ENCODE results near the gene ITCH.
"Not testable (repeated sequence)": the region's sequence is repeated elsewhere in the genome, so short reads cannot be mapped to it uniquely, and the experiment has no call there.

The ITCH gene

GRCh38 chr20:34343458-34344211, 19.4 kb upstream of the ITCH start:
- no peak for DNase-seq (ENCODE audit: low spot score)

- no peak for DNase-seq (ENCODE audit: low spot score)
Observed at GRCh38 chr20:34344238-34344637, 18.8 kb upstream of the ITCH start.

DNA sequence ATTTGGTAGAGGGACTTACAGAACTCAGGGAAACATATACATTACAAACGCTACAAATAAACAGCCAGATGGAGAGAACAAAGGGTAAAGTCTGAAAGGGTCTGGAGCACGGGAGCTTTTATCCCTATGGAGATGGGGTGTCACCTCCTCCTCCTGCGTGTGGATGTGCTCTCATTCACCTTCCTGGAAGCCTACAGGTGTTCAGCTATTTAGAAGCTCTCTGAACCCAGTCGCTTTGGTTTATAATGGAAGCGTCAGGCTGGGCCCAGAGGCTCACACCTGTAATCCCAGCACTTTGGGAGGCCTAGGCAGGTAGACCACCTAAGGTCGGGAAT, 17.7 kb upstream of the ITCH start:
- DNase-seq (ENCODE audit: low spot score) = no peak

GRCh38 chr20:34345839-34346532, 17.1 kb upstream of the ITCH start:
- DNase-seq (ENCODE audit: low spot score) = not testable (repeated sequence)

- DNase-seq (ENCODE audit: low spot score) = not testable (repeated sequence)
Observed at GRCh38 chr20:34346533-34346865, 16.6 kb upstream of the ITCH start.

DNA sequence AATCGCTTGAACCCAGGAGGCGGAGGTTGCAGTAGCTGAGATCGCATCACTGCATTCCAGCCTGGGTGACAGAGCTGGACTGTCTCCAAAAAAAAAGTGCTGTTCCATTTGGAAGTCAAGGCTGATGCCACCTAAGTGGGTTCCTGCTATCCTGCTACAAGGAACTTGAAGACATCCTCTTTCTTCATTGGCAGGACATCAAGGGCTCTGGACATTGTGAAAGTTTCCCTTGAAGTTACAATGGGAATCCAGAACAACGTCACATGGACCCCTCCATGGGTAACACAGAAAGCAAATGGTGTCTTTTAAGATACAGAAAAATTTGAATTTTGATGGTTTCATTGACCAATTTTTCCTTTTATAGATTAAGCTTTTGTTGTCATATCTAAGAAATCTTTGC, 15.5 kb upstream of the ITCH start:
- DNase-seq (ENCODE audit: low spot score) = no peak

DNA sequence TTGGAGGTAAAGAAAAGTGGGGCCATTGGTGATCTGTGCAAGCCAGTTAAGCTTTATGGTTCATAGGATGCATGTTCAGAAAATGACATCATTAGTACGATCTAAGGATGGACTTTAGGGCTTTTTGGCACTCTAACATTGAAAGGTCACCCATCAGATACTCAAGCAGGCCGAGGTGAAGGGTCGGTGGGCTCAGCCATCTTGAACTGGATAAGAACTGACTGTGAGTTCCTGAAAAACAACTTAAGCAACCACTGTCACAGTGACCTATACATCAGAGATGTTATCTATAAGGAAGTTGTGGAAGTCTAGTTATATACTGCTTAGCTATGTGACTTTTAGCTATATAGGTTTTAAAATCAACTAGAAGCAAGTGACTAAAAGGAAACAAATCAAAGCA, 13.0 kb upstream of the ITCH start:
- DNase-seq (ENCODE audit: low spot score) = no peak

GRCh38 chr20:34353467-34353866, 9.6 kb upstream of the ITCH start:
- DNase-seq (ENCODE audit: low spot score) = not testable (repeated sequence)

DNA sequence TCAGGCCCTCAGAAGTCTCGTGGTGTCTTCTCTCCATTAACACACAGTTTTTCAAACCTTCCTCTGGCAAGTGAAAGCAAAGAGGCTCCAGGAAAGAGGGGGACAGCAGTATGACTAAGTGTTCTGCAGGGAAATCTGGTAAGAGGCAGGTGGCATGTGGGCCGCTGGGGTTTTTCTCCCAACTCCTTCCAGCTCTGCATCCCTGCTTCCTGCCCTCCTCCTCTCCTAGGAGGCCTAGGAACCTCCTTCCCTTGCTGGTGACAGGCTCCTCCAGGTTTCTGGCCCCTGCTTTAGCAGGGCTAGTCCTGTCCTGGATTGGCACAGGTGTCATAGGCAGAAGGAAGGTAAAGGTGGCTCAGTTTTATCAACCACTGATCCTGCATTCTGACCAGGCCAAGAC, 7.6 kb upstream of the ITCH start:
- no peak for DNase-seq (ENCODE audit: low spot score)

GRCh38 chr20:34359729-34360128, 3.3 kb upstream of the ITCH start:
- not testable (repeated sequence) for DNase-seq (ENCODE audit: low spot score)

GRCh38 chr20:34362502-34363061, 491 bp upstream of the ITCH start:
- no peak for DNase-seq (ENCODE audit: low spot score)

DNA sequence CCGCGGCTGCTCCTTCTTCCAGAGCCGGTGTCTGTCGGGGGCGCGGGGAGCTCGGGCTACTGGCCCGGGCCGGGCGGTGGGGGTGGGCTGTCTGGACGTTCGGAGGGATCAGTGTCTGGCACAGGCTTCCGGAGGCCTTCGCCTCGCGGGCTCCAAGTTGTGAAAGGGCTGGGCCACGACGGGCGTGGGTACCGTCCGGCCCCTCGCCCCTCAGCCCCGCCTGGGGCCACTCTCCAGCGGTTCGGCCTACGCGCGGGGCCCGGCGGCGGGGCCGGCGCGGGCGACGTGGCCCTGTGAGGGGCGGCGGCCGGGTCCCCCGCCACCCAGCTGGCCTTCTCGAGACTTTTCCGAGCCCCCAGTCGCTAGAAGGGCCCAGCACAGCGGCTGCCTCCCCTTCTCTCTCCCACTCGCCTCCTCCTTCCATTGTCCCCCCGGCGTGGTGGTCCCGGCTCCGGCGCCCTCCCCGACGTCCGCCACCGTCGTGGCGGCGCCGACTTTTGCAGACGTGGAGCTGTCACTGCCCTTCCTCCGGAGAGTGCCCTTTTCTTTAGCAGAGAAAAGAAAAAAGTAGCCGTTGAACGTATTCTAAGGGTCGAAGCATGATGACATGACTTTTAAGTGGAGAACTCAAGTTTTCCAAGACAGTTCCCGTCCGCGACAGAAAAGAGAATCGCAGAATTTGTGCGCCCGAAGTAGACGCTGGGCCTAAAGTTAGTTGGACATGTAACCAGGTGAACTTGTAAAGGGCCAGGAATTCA, 571 bp downstream of the ITCH start:
- peak; percentile 61 for DNase-seq (ENCODE audit: low spot score)

- no peak for DNase-seq (ENCODE audit: low spot score)
Observed at GRCh38 chr20:34364223-34364506, 1.1 kb downstream of the ITCH start.

GRCh38 chr20:34365765-34366213, 2.7 kb downstream of the ITCH start:
- no peak for DNase-seq (ENCODE audit: low spot score)

GRCh38 chr20:34367155-34367554, 4.1 kb downstream of the ITCH start:
- DNase-seq (ENCODE audit: low spot score) = no peak

DNA sequence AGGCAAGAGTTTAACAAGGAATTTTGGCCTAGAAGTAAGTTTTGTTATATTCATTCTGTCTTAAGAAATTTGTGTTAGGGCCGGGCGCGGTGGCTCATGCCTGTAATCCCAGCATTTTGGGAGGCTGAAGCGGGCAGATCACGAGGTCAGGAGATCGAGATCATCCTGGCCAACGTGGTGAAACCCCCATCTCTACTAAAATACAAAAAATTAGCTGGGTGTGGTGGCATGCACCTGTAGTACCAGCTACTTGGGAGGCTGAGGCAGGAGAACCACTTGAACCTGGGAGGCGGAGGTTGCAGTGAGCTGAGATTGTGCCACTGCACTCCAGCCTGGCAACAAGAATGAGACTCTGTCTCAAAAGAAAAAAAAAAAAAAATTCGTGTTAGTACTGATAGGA, 4.8 kb downstream of the ITCH start:
- DNase-seq (ENCODE audit: low spot score) = not testable (repeated sequence)

DNA sequence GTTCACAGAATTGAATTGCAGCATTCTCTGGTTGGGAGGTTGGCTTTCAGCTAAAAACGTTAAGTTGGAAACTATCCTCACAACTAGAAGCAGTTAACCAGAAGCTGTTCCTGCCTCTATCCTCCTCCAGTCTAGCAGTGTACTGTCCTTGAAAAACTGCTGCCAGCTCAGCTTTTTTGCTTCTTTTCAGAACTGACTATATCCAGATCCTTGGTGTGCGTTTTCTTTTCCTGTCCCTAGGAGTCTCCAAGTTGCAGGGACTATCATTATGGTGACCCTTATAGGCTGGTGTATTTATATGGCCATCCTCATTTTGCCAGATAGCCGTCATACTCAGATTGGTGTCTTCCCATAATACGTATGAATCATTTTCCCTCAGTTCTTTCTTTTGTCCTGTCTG, 5.5 kb downstream of the ITCH start:
- DNase-seq (ENCODE audit: low spot score) = no peak

DNA sequence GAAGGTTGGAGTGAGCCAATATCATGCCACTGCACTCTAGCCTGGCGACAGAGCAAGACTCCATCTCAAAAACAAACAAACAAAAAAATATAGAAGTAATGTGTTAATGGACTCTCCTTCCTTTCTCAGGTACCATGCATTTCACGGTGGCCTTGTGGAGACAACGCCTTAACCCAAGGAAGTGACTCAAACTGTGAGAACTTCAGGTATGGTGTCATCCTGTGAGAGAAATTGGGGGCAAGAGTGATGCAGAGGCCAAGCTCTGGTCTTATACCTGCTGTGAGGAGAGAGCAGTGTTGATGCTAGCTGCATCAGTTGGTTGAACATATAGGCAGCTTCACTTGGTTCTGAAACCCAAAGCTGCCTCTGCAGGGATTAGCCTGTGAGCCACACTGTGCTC, 6.2 kb downstream of the ITCH start:
- DNase-seq (ENCODE audit: low spot score) = no peak

- DNase-seq (ENCODE audit: low spot score) = no peak
Observed at GRCh38 chr20:34370062-34370461, 7.0 kb downstream of the ITCH start.

DNA sequence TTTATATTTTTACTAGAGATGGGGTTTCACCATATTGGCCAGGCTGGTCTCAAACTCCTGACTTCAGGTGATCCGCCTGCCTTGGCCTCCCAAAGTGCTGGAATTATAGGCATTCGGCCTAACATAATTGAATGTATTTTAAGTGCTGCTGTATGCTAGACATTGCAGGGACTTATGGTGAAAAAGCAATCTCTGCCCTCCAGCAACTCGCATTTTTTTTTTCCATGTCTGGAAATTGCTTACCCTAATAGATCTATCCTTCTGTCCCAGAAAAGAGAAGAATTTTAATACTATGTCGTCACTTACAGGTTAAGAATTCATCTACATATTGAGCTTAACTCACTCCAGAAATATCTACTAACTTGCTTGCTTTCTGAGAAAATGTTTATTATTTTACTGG, 10.4 kb downstream of the ITCH start:
- DNase-seq (ENCODE audit: low spot score) = no peak

GRCh38 chr20:34374209-34374760, 11.2 kb downstream of the ITCH start:
- DNase-seq (ENCODE audit: low spot score) = no peak

GRCh38 chr20:34375977-34376430, 12.9 kb downstream of the ITCH start:
- peak; percentile 38 for DNase-seq (ENCODE audit: low spot score)
